ENCODE data around the gene TOP3A. TPM values are rescaled to one million over a fixed set of nuclear protein-coding genes. Genes with fewer than 3 reads are reported as not detected.

The TOP3A gene
- total RNA-seq, 1 experiment from 2014 or later = 68.7 TPM

- Histone ChIP-seq H3K79me2 (ENCODE audit: insufficient read depth, low read length) (peaks cover 25% of the 10 kb centered on the region; the same call in 1 of the 2 replicates), H3K23ac (ENCODE audit: insufficient read length, low read depth, low read length) (no peak overlapping the region), H2BK120ac (ENCODE audit: low read depth, low read length, poor library complexity, severe bottlenecking) (no peak overlapping the region), H3K18ac (ENCODE audit: insufficient read length, low read depth, low read length) (no peak overlapping the region), H2BK20ac (ENCODE audit: low read depth, low read length, poor library complexity, severe bottlenecking) (no peak overlapping the region), H3K9me3 (ENCODE audit: control insufficient read depth, low read depth, low read length) (no peaks in the 10 kb centered on the region), H4K8ac (replicated peaks; ENCODE audit: insufficient read length, low read depth, low read length) (no peak overlapping the region), H3K23me2 (ENCODE audit: insufficient read length, low read depth, low read length, poor library complexity, severe bottlenecking) (peaks cover 3% of the 10 kb centered on the region), H3K27ac (ENCODE audit: insufficient read length, low read depth, low read length) (no peak overlapping the region), H2AFZ (ENCODE audit: low read length) (no peak overlapping the region), H3K9ac (ENCODE audit: extremely low read depth, insufficient read length, low read length) (no peak overlapping the region), H4K20me1 (ENCODE audit: control insufficient read depth, insufficient read depth, insufficient read length) (no peaks in the 10 kb centered on the region), H3K4me1 (ENCODE audit: insufficient read depth, low read length) (no peaks in the 10 kb centered on the region), H3K4ac (ENCODE audit: low read depth, low read length) (no peak overlapping the region), H3K56ac (ENCODE audit: insufficient read length, low read depth, low read length) (no peak overlapping the region), H3K79me1 (ENCODE audit: insufficient read depth, low read depth, low read length, poor library complexity, severe bottlenecking) (peaks cover 9% of the 10 kb centered on the region), H2BK5ac (ENCODE audit: insufficient read length, low read length) (no peak overlapping the region), H4K91ac (ENCODE audit: insufficient read length, low read depth, low read length) (no peak overlapping the region), H2BK15ac (ENCODE audit: low read depth, low read length) (no peak overlapping the region), H4K5ac (ENCODE audit: insufficient read length, low read depth, low read length) (no peak overlapping the region), H3K27me3 (ENCODE audit: insufficient read depth, low read length) (no peaks in the 10 kb centered on the region), H3K4me2 (ENCODE audit: insufficient read depth, insufficient read length, low read length) (no peak overlapping the region), H2AK5ac (ENCODE audit: insufficient read length, low read length) (no peak overlapping the region), H3K14ac (ENCODE audit: insufficient read depth, low read length) (no peak overlapping the region; the same call in 1 of the 2 replicates), H2BK12ac (ENCODE audit: insufficient read length, low read depth, low read length) (no peak overlapping the region), H3T11ph (ENCODE audit: low read length) (no peak overlapping the region)
- no peak overlapping the region for H3K4me3 Mint-ChIP-seq
- H3K36me3 Mint-ChIP-seq (ENCODE audit: insufficient read depth in 1 of 3, low read depth in 3 of 3) = peaks cover 14 to 36% (median 35%) of the 10 kb centered on the region in 3 experiments; a peak in 6 of 7 replicates
- no peaks in the 10 kb centered on the region for H3K9me3 Mint-ChIP-seq
- H3K27ac Mint-ChIP-seq = peak overlapping the region in 2 of 3 experiments; percentile 48 to 65; a peak in 2 of 7 replicates
- TF ChIP-seq CTCF (conservative IDR thresholded peaks at IDR 0.05) = no peak
- peaks cover 14 to 22% of the 10 kb centered on the region in 2 experiments for H3K4me1 Mint-ChIP-seq
- no CpG with 5 or more reads among the region's 9 CpGs for WGBS (ENCODE audit: extremely low coverage, insufficient read length, low lambda C conversion rate)
- no peak for DNase-seq
- no peaks in the 10 kb centered on the region for H3K27me3 Mint-ChIP-seq (ENCODE audit: low read depth)
Measured at GRCh38 chr17:18231164-18231563, 83.6 kb downstream of the TOP3A start.
